ACHN (cell line): ENCODE data around the gene POLN.
"Not testable (repeated sequence)": the region's sequence is repeated elsewhere in the genome, so short reads cannot be mapped to it uniquely, and the experiment has no call there.

ENCODE experiments used
- DNase-seq: peaks from one replicate; pipeline ENCODE4 v3.0.0-alpha.2; 2015
- in situ Hi-C: cut with HindIII; loops from 2 replicates; pipeline ENCODE4 v1.10.0; 2017; ENCODE audit warnings: low sequenced_read_pairs, low pct_ligation_motif_present, low pct_unique_long_range_greater_than_20kb

The POLN gene

GRCh38 chr4:2245057-2245786 is 3.3 kb upstream of the POLN start:
- no peak for DNase-seq
- in situ Hi-C loops = no loop called here

- DNase-seq = peak; percentile 42
- in situ Hi-C loops = no loop called here
Observed at GRCh38 chr4:2243681-2244380, 1.9 kb upstream of the POLN start.

- DNase-seq = no peak
- in situ Hi-C loops = no loop called here
Observed at GRCh38 chr4:2241003-2241402, 918 bp downstream of the POLN start.

GRCh38 chr4:2236944-2237666 is 4.8 kb downstream of the POLN start:
- in situ Hi-C loops = no loop called here
- DNase-seq = no peak

GRCh38 chr4:2231082-2231481 is 10.8 kb downstream of the POLN start:
- in situ Hi-C loops = no loop called here
- no peak for DNase-seq

- in situ Hi-C loops = no loop called here
- DNase-seq = no peak
Observed at GRCh38 chr4:2226261-2226660, 15.7 kb downstream of the POLN start.

- no peak for DNase-seq
- in situ Hi-C loops = no loop called here
Observed at GRCh38 chr4:2222838-2223237, 19.1 kb downstream of the POLN start.

GRCh38 chr4:2221378-2221777 is 20.5 kb downstream of the POLN start:
- in situ Hi-C loops, DNase-seq: not testable (repeated sequence)

- DNase-seq = peak; percentile 60
- in situ Hi-C loops = no loop called here
Observed at GRCh38 chr4:2220016-2220630, 21.8 kb downstream of the POLN start.

- DNase-seq = no peak
- in situ Hi-C loops = no loop called here
Observed at GRCh38 chr4:2219233-2219760, 22.6 kb downstream of the POLN start.

GRCh38 chr4:2218436-2218835 is 23.5 kb downstream of the POLN start:
- in situ Hi-C loops = no loop called here
- DNase-seq = no peak

GRCh38 chr4:2217726-2218125 is 24.2 kb downstream of the POLN start:
- DNase-seq = peak; percentile 9
- in situ Hi-C loops = no loop called here

GRCh38 chr4:2212831-2213230 is 29.1 kb downstream of the POLN start:
- in situ Hi-C loops = no loop called here
- DNase-seq = peak; percentile 9

GRCh38 chr4:2202789-2203188 is 39.1 kb downstream of the POLN start:
- in situ Hi-C loops, DNase-seq: not testable (repeated sequence)

- DNase-seq = no peak
- in situ Hi-C loops = no loop called here
Observed at GRCh38 chr4:2194496-2194895, 47.4 kb downstream of the POLN start.

GRCh38 chr4:2193326-2193725 is 48.6 kb downstream of the POLN start:
- in situ Hi-C loops = no loop called here

GRCh38 chr4:2186865-2187172 is 55.1 kb downstream of the POLN start:
- in situ Hi-C loops = no loop called here
- no peak for DNase-seq

More at GRCh38 chr4:2193326-2193725, 48.6 kb downstream of the POLN start:
- DNase-seq = no peak

GRCh38 chr4:2186133-2186864 is 55.6 kb downstream of the POLN start:
- in situ Hi-C loops = no loop called here
- DNase-seq = peak; percentile 22
